HEK293 (cell line): ENCODE results near the gene MAPKAPK5.

Experiments
- BCL11A ChIP-seq: fragments of 450-650 bp; formaldehyde crosslinking; IDR thresholded peaks from 2 replicates; pipeline ENCODE4 v1.5.1; 2016; ENCODE audit warnings: low read depth, missing biosample characterization, missing genetic modification characterization
- PRDM1 ChIP-seq: fragments of 450-650 bp; formaldehyde crosslinking; IDR thresholded peaks from 2 replicates; pipeline ENCODE4; 2016; ENCODE audit warnings: missing biosample characterization, missing genetic modification characterization
- REPIN1 ChIP-seq: fragments of 450-650 bp; formaldehyde crosslinking; IDR thresholded peaks from 2 replicates; pipeline ENCODE4 v1.5.1; 2017; ENCODE audit warnings: missing biosample characterization, missing genetic modification characterization, low read depth
- SETDB1 ChIP-seq: IDR thresholded peaks from one replicate; pipeline ENCODE4 v1.6.1; 2017; ENCODE audit warnings: mild to moderate bottlenecking, low read length, moderate library complexity, mixed read lengths; ENCODE audit not compliant: insufficient read length
- ZNF670 ChIP-seq: fragments of 450-650 bp; formaldehyde crosslinking; IDR thresholded peaks from 2 replicates; pipeline ENCODE4 v1.5.1; 2016; ENCODE audit warnings: missing biosample characterization, missing genetic modification characterization, low read depth
- ZNF747 ChIP-seq: fragments of 450-650 bp; formaldehyde crosslinking; IDR thresholded peaks from 2 replicates; pipeline ENCODE4 v1.5.1; 2016; ENCODE audit warnings: missing biosample characterization, missing genetic modification characterization
- TF ChIP-seq, protein P1 (sequence below): fragments of 450-650 bp; formaldehyde crosslinking; IDR thresholded peaks from 2 replicates; pipeline ENCODE4 v1.5.1; 2017; ENCODE audit warnings: missing biosample characterization, missing genetic modification characterization
- TF ChIP-seq, protein P2 (sequence below): fragments of 450-650 bp; formaldehyde crosslinking; IDR thresholded peaks from 2 replicates; pipeline ENCODE4 v1.5.1; 2016; ENCODE audit warnings: missing biosample characterization, missing genetic modification characterization

DNA sequence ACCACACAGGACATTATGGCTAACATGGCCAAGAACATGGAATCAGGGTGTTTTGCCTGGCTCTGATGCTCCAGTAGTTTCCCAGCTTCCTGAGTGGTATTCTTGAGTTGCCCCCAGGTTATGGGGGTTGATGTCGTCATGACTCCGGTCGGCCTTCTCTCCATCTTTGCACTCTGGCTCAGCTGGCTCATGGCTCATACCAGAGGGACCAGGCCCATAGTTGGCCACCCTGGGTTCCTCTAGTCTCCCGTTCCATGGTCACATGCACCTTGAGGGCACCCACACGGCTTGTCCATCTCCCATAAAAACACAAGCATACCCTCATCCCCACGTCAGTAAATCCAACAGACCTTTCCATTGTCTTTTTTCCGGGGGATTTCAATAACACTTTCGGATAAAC, 23.7 kb upstream of the MAPKAPK5 start:
- TF ChIP-seq SETDB1 (no peak), REPIN1 (tag by site-specific recombination) (no peak), ZNF670 (tag by site-specific recombination) (no peak), PRDM1 (tag by site-specific recombination) (no peak), BCL11A (tag by site-specific recombination) (no peak), ZNF747 (tag by site-specific recombination) (no peak)
- TF ChIP-seq, protein P1, sequence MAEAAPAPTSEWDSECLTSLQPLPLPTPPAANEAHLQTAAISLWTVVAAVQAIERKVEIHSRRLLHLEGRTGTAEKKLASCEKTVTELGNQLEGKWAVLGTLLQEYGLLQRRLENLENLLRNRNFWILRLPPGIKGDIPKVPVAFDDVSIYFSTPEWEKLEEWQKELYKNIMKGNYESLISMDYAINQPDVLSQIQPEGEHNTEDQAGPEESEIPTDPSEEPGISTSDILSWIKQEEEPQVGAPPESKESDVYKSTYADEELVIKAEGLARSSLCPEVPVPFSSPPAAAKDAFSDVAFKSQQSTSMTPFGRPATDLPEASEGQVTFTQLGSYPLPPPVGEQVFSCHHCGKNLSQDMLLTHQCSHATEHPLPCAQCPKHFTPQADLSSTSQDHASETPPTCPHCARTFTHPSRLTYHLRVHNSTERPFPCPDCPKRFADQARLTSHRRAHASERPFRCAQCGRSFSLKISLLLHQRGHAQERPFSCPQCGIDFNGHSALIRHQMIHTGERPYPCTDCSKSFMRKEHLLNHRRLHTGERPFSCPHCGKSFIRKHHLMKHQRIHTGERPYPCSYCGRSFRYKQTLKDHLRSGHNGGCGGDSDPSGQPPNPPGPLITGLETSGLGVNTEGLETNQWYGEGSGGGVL (tag by site-specific recombination) = no peak
- TF ChIP-seq, protein P2, sequence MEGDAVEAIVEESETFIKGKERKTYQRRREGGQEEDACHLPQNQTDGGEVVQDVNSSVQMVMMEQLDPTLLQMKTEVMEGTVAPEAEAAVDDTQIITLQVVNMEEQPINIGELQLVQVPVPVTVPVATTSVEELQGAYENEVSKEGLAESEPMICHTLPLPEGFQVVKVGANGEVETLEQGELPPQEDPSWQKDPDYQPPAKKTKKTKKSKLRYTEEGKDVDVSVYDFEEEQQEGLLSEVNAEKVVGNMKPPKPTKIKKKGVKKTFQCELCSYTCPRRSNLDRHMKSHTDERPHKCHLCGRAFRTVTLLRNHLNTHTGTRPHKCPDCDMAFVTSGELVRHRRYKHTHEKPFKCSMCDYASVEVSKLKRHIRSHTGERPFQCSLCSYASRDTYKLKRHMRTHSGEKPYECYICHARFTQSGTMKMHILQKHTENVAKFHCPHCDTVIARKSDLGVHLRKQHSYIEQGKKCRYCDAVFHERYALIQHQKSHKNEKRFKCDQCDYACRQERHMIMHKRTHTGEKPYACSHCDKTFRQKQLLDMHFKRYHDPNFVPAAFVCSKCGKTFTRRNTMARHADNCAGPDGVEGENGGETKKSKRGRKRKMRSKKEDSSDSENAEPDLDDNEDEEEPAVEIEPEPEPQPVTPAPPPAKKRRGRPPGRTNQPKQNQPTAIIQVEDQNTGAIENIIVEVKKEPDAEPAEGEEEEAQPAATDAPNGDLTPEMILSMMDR = no peak
